ENCODE measurements around the gene NBEA.

NBEA gene

GRCh38 chr13:35191883-35192282, 249.8 kb downstream of the NBEA start:
- no peaks in the 10 kb centered on the region for H3K36me3 ChIP-seq (ENCODE audit: control insufficient read depth in 1 of 2, insufficient read depth in 2 of 2, low read length in 2 of 2)
- H3K23ac ChIP-seq (ENCODE audit: low read length): no peak overlapping the region
- no peak for DNase-seq
- no peak overlapping the region for H2BK120ac ChIP-seq (ENCODE audit: insufficient read depth, low read length, poor library complexity)
- no peak overlapping the region for H2BK12ac ChIP-seq (ENCODE audit: low read length)
- no peak overlapping the region for H3K4ac ChIP-seq (ENCODE audit: low read depth, low read length)
- H3K9ac ChIP-seq (ENCODE audit: low read length): no peak overlapping the region
- H3K79me1 ChIP-seq (ENCODE audit: low read length): no peaks in the 10 kb centered on the region
- no peak overlapping the region for H4K12ac ChIP-seq (ENCODE audit: low read depth, low read length)
- H2BK5ac ChIP-seq (ENCODE audit: low read depth, low read length, poor library complexity): no peak overlapping the region
- H3K4me1 ChIP-seq (ENCODE audit: control insufficient read depth in 1 of 2, insufficient read depth in 2 of 2, low read length in 2 of 2): no peaks in the 10 kb centered on the region
- no peak overlapping the region for H3K18ac ChIP-seq (ENCODE audit: low read length)
- no peak overlapping the region for H4K91ac ChIP-seq (ENCODE audit: low read depth, low read length)
- no peak overlapping the region for H2AFZ ChIP-seq (ENCODE audit: insufficient read depth, low read length, poor library complexity)
- no peak overlapping the region for H2AK5ac ChIP-seq (ENCODE audit: low read length)
- H4K8ac ChIP-seq (ENCODE audit: low read depth, low read length): no peak overlapping the region
- H3K9me3 ChIP-seq (ENCODE audit: insufficient read depth, low read depth, low read length): no peaks in the 10 kb centered on the region
- H3K14ac ChIP-seq (ENCODE audit: low read length): no peak overlapping the region
- H3K4me3 ChIP-seq (ENCODE audit: low read depth, low read length): no peak overlapping the region
- no peaks in the 10 kb centered on the region for H3K27me3 ChIP-seq (ENCODE audit: insufficient read depth, low read length)
- H3K79me2 ChIP-seq (ENCODE audit: control insufficient read depth, insufficient read depth, low read length, poor library complexity): no peaks in the 10 kb centered on the region
- H3K4me2 ChIP-seq (ENCODE audit: low read length): no peak overlapping the region
- H3K27ac ChIP-seq (ENCODE audit: low read depth, low read length): no peak overlapping the region
- WGBS (ENCODE audit: extremely low coverage, insufficient coverage, insufficient read length): no CpG with 5 or more reads among the region's 2 CpGs

DNA sequence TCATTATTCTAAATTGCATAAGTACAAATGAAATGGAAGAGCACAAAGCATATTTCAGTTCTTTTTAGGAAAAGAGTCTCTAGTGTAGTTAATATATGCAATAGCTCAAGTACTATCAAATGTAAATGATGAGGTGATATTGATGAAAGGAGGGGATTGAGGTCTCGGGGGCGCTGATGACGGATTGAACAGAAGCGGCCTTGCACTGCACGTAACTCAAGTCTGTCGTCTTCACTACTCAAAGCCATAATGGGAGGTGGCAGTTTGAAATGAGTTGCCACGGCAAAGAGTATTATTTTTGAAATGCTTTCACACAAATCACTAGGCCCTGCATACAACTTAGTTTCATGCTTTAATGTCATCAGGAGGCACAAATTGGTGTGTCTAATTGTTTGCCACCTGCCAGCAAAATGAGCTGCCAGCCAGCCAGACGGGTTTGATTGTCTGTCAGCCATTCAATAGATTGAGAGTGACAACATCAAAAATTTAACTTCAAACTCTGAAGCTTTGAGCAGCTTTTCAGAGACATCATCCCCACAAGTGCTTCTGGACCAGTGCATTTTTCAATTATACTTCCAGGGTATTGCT, 256.6 kb downstream of the NBEA start:
- H3K4me3 ChIP-seq (ENCODE audit: low read depth, low read length): no peak overlapping the region
- H2BK5ac ChIP-seq (ENCODE audit: low read depth, low read length, poor library complexity): no peak overlapping the region
- H4K91ac ChIP-seq (ENCODE audit: low read depth, low read length): no peak overlapping the region
- H3K36me3 ChIP-seq (ENCODE audit: control insufficient read depth in 1 of 2, insufficient read depth in 2 of 2, low read length in 2 of 2): no peaks in the 10 kb centered on the region
- H2BK120ac ChIP-seq (ENCODE audit: insufficient read depth, low read length, poor library complexity): no peak overlapping the region
- H3K14ac ChIP-seq (ENCODE audit: low read length): no peak overlapping the region
- H3K27ac ChIP-seq (ENCODE audit: low read depth, low read length): no peak overlapping the region
- no peak overlapping the region for H3K4ac ChIP-seq (ENCODE audit: low read depth, low read length)
- no peak overlapping the region for H4K8ac ChIP-seq (ENCODE audit: low read depth, low read length)
- no peaks in the 10 kb centered on the region for H3K79me1 ChIP-seq (ENCODE audit: low read length)
- no peak overlapping the region for H3K23ac ChIP-seq (ENCODE audit: low read length)
- H2AK5ac ChIP-seq (ENCODE audit: low read length): no peak overlapping the region
- no CpG with 5 or more reads among the region's 8 CpGs for WGBS (ENCODE audit: extremely low coverage, insufficient coverage, insufficient read length)
- H3K27me3 ChIP-seq (ENCODE audit: insufficient read depth, low read length): no peaks in the 10 kb centered on the region
- H3K4me2 ChIP-seq (ENCODE audit: low read length): no peak overlapping the region
- H2AFZ ChIP-seq (ENCODE audit: insufficient read depth, low read length, poor library complexity): no peak overlapping the region
- H3K9me3 ChIP-seq (ENCODE audit: insufficient read depth, low read depth, low read length): no peaks in the 10 kb centered on the region
- H3K9ac ChIP-seq (ENCODE audit: low read length): no peak overlapping the region
- H3K4me1 ChIP-seq (ENCODE audit: control insufficient read depth in 1 of 2, insufficient read depth in 2 of 2, low read length in 2 of 2): no peaks in the 10 kb centered on the region
- no peaks in the 10 kb centered on the region for H3K79me2 ChIP-seq (ENCODE audit: control insufficient read depth, insufficient read depth, low read length, poor library complexity)
- no peak overlapping the region for H4K12ac ChIP-seq (ENCODE audit: low read depth, low read length)
- no peak overlapping the region for H2BK12ac ChIP-seq (ENCODE audit: low read length)
- no peak overlapping the region for H3K18ac ChIP-seq (ENCODE audit: low read length)
- DNase-seq: no peak

DNA sequence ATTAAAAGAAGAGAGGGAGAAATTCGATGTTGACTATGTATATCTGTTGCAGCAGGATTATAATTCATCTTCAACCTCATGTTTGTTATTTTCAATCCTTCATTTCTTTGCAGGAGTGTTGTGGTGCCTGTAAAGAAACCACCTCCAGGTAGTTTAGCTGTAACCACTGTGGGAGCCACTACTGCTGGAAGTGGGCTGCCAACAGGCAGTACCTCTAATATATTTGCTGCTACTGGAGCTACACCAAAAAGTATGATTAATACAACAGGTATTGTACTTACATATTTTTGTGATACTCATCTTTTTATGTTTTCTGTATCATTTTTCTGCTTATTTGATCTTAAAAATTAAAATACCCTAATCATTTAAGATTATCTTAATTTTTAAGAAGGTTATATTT, 266.5 kb downstream of the NBEA start:
- H3K4ac ChIP-seq (ENCODE audit: low read depth, low read length): no peak overlapping the region
- H3K79me1 ChIP-seq (ENCODE audit: low read length): no peaks in the 10 kb centered on the region
- H3K9me3 ChIP-seq (ENCODE audit: insufficient read depth, low read depth, low read length): no peaks in the 10 kb centered on the region
- H2BK5ac ChIP-seq (ENCODE audit: low read depth, low read length, poor library complexity): no peak overlapping the region
- no peak overlapping the region for H2BK12ac ChIP-seq (ENCODE audit: low read length)
- no peaks in the 10 kb centered on the region for H3K36me3 ChIP-seq (ENCODE audit: control insufficient read depth in 1 of 2, insufficient read depth in 2 of 2, low read length in 2 of 2)
- H3K9ac ChIP-seq (ENCODE audit: low read length): no peak overlapping the region
- no peak overlapping the region for H3K18ac ChIP-seq (ENCODE audit: low read length)
- WGBS (ENCODE audit: extremely low coverage, insufficient coverage, insufficient read length): no CpG with 5 or more reads among the region's 1 CpG
- H3K27me3 ChIP-seq (ENCODE audit: insufficient read depth, low read length): no peaks in the 10 kb centered on the region
- no peak overlapping the region for H3K14ac ChIP-seq (ENCODE audit: low read length)
- H3K4me2 ChIP-seq (ENCODE audit: low read length): no peak overlapping the region
- no peaks in the 10 kb centered on the region for H3K79me2 ChIP-seq (ENCODE audit: control insufficient read depth, insufficient read depth, low read length, poor library complexity)
- no peak overlapping the region for H4K8ac ChIP-seq (ENCODE audit: low read depth, low read length)
- H3K27ac ChIP-seq (ENCODE audit: low read depth, low read length): no peak overlapping the region
- H3K23ac ChIP-seq (ENCODE audit: low read length): no peak overlapping the region
- no peak overlapping the region for H4K12ac ChIP-seq (ENCODE audit: low read depth, low read length)
- H3K4me3 ChIP-seq (ENCODE audit: low read depth, low read length): no peak overlapping the region
- DNase-seq: no peak
- H3K4me1 ChIP-seq (ENCODE audit: control insufficient read depth in 1 of 2, insufficient read depth in 2 of 2, low read length in 2 of 2): peaks cover 0 to 3% of the 10 kb centered on the region in 2 experiments
- no peak overlapping the region for H2AK5ac ChIP-seq (ENCODE audit: low read length)
- no peak overlapping the region for H4K91ac ChIP-seq (ENCODE audit: low read depth, low read length)
- no peak overlapping the region for H2BK120ac ChIP-seq (ENCODE audit: insufficient read depth, low read length, poor library complexity)
- H2AFZ ChIP-seq (ENCODE audit: insufficient read depth, low read length, poor library complexity): no peak overlapping the region

- Histone ChIP-seq H3K18ac (ENCODE audit: low read length) (no peak overlapping the region), H2BK120ac (ENCODE audit: insufficient read depth, low read length, poor library complexity) (no peak overlapping the region), H3K4ac (ENCODE audit: low read depth, low read length) (no peak overlapping the region), H3K4me3 (ENCODE audit: low read depth, low read length) (no peak overlapping the region), H3K27ac (ENCODE audit: low read depth, low read length) (no peak overlapping the region), H3K9ac (ENCODE audit: low read length) (no peak overlapping the region), H4K8ac (ENCODE audit: low read depth, low read length) (no peak overlapping the region), H3K79me2 (ENCODE audit: control insufficient read depth, insufficient read depth, low read length, poor library complexity) (no peaks in the 10 kb centered on the region), H2BK5ac (ENCODE audit: low read depth, low read length, poor library complexity) (no peak overlapping the region), H3K79me1 (ENCODE audit: low read length) (no peaks in the 10 kb centered on the region), H4K91ac (ENCODE audit: low read depth, low read length) (no peak overlapping the region), H4K12ac (ENCODE audit: low read depth, low read length) (no peak overlapping the region), H3K9me3 (ENCODE audit: insufficient read depth, low read depth, low read length) (no peaks in the 10 kb centered on the region), H3K4me2 (ENCODE audit: low read length) (no peak overlapping the region), H3K4me1 (ENCODE audit: control insufficient read depth in 1 of 2, insufficient read depth in 2 of 2, low read length in 2 of 2) (no peaks in the 10 kb centered on the region), H3K14ac (ENCODE audit: low read length) (no peak overlapping the region), H3K27me3 (ENCODE audit: insufficient read depth, low read length) (no peaks in the 10 kb centered on the region), H3K36me3 (ENCODE audit: control insufficient read depth in 1 of 2, insufficient read depth in 2 of 2, low read length in 2 of 2) (no peaks in the 10 kb centered on the region), H2BK12ac (ENCODE audit: low read length) (no peak overlapping the region), H2AK5ac (ENCODE audit: low read length) (no peak overlapping the region), H3K23ac (ENCODE audit: low read length) (no peak overlapping the region), H2AFZ (ENCODE audit: insufficient read depth, low read length, poor library complexity) (no peak overlapping the region)
- DNase-seq: no peak
- WGBS (ENCODE audit: extremely low coverage, insufficient coverage, insufficient read length): no CpG with 5 or more reads among the region's 2 CpGs
Measured at GRCh38 chr13:35210261-35210660, 268.2 kb downstream of the NBEA start.
